Astrocyte (in vitro differentiated cells and primary cell): ENCODE results near the gene CTSZ.

ENCODE experiments used
- EZH2 ChIP-seq: IDR thresholded peaks from 2 replicates; pipeline ENCODE4 v1.6.1; 2012; ENCODE audit warnings: mild to moderate bottlenecking, low read length, inconsistent platforms; ENCODE audit not compliant: insufficient read depth
- TF ChIP-seq, protein P1 (sequence below): IDR thresholded peaks from 2 replicates; pipeline ENCODE4 v1.5.1; 2011; ENCODE audit warnings: low read depth, mild to moderate bottlenecking, inconsistent platforms, low read length, moderate library complexity; ENCODE audit not compliant: insufficient read depth

DNA sequence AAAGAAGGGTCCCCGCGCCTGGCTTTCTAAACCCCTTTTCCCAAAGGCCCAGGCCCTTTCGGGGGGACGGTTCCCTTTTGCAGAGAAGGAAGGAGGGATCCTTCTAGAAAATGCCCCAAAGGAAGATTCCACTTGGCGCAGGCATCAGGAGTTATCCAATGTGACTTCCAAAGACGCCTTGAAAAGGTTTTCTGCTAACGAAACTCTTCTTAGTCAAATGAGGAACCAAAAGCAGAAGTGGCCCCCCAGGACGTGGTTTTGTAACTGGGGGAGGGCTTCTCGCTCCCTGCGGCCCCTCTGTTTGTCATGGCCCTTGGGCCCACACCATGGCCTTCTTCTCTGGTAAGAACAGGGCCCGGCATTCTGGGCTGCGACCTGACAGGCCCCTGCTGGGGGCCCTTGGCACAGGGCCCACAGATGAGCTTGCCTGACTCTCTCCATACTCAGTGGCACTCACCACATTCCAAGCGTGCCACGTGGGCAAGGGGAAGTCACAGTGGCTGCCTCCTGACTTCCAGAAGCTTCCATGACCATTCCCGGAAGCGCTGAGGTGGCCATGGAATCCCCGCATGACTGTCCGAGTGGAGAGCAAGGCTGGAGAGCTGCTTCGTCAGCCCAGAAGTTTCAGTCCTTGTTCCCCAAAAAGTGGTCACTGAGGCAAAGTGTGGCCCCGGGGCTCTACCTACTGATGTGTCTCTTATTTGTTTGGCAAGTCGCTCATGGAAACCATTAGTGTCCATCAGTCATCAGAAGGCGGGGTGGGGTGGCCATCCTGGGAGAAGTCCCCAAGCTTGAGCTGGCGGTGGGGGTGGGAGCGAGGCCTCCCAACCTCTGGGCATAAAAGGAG is 834 bp upstream of the CTSZ start:
- TF ChIP-seq, protein P1, sequence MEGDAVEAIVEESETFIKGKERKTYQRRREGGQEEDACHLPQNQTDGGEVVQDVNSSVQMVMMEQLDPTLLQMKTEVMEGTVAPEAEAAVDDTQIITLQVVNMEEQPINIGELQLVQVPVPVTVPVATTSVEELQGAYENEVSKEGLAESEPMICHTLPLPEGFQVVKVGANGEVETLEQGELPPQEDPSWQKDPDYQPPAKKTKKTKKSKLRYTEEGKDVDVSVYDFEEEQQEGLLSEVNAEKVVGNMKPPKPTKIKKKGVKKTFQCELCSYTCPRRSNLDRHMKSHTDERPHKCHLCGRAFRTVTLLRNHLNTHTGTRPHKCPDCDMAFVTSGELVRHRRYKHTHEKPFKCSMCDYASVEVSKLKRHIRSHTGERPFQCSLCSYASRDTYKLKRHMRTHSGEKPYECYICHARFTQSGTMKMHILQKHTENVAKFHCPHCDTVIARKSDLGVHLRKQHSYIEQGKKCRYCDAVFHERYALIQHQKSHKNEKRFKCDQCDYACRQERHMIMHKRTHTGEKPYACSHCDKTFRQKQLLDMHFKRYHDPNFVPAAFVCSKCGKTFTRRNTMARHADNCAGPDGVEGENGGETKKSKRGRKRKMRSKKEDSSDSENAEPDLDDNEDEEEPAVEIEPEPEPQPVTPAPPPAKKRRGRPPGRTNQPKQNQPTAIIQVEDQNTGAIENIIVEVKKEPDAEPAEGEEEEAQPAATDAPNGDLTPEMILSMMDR = no peak
- TF ChIP-seq EZH2 = no peak
